Heart left ventricle (tissue), 13 donors: ENCODE data around the gene BCAR3.

Source experiments
- POLR2A ChIP-seq, 2 donors: fragments of 450-650 bp; IDR thresholded peaks; one replicate each; pipeline ENCODE4 v1.6.1; 2017; ENCODE audit warnings: antibody characterized with exemption in 2 of 2, mild to moderate bottlenecking in 2 of 2, moderate library complexity in 2 of 2
- TF ChIP-seq, protein P1 (sequence below), 12 donors: fragments of 200-600 bp; sonication (generic) in 4 of 12; IDR thresholded peaks; one replicate each; pipeline versions ENCODE4 v1.5.0 to v1.8.0; 2018 to 2022; ENCODE audit warnings: antibody characterized with exemption in 12 of 12, mild to moderate bottlenecking in 5 of 12
- donor health status: ischemic (EF 13 %, LVEDD 7.1; RV severe dilation, severe dysfunction).
- donor health status: DM: no; HTN: yes; CAD: no.
- donor health status: DM: no; HTN: no; CAD: no.
- donor health status: ischemic (EF 25% LVEDD 6.9; RV normal size, moderate dysfunction).
- donor health status: ischemic (EF 25% LVEDD 5.7; RV mildly dilated, moderate dysfunction).
- donor health status: ischemic (EF 35%, LVEDD 5.7; RV mildly dilated, moderate dysfunction).
- donor health status: nonischemic (EF 11% LVEDD 7.7; RV severe dilation, severe dysfunction).
- donor health status: DM: yes; HTN: yes; CAD: no.
- donor health status: PGD.
- donor health status: ischemic (EF 29% LVEDD 5.4; RV normal size, mild dysfunction).
- donor health status: nonischemic (EF 23%, LVEDD 6.1; RV moderate dilation, normal function).

DNA sequence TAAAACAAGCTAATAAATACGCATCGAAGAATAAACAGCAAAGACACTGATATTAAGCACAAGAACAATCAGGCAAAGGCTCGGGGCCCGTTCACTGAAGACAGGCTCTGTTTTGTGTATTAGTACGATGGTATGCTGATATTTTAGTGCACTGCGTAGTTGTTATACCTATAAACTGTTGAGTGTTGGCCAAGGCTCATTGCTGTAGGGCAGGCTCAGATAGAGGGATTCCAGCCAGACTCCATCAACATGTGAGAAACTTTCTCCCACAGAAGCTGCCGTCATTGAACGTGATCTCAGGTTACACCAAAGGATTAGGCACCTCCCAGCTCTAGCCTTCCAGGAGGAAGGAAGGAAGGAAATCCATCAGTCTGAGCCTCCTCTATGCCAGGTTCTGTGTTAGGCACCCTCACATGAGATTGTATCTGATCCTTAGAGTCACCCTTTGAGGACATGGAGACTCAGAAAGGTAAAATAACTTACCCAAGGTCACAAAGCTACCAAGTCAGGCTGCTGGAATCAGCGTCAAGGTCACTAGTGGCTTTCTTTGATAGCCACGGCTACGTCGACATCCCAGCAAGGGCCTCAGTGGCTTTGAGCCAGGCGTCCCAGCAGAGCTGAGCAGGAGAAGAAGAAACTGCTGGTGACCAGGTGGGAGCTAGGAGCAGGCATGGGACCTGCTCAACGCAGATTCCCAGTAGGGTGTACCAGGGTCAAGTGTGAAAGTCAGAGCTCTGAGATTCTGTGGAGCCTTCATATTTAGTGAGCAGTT lies 14.8 kb downstream of the BCAR3 start:
- TF ChIP-seq, protein P1, sequence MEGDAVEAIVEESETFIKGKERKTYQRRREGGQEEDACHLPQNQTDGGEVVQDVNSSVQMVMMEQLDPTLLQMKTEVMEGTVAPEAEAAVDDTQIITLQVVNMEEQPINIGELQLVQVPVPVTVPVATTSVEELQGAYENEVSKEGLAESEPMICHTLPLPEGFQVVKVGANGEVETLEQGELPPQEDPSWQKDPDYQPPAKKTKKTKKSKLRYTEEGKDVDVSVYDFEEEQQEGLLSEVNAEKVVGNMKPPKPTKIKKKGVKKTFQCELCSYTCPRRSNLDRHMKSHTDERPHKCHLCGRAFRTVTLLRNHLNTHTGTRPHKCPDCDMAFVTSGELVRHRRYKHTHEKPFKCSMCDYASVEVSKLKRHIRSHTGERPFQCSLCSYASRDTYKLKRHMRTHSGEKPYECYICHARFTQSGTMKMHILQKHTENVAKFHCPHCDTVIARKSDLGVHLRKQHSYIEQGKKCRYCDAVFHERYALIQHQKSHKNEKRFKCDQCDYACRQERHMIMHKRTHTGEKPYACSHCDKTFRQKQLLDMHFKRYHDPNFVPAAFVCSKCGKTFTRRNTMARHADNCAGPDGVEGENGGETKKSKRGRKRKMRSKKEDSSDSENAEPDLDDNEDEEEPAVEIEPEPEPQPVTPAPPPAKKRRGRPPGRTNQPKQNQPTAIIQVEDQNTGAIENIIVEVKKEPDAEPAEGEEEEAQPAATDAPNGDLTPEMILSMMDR (IDR thresholded peaks at IDR 0.05) = no peak
- TF ChIP-seq POLR2A (IDR thresholded peaks at IDR 0.05) = no peak
